K562 (cell line): Measurements from ENCODE around the gene MYLIP. TPM values are rescaled to one million over a fixed set of nuclear protein-coding genes. Genes with fewer than 3 reads are reported as not detected.

Experiments
- CEBPZ ChIP-seq: fragments of 150-350 bp; IDR thresholded peaks from 2 replicates; pipeline ENCODE4 v1.6.1; 2014; ENCODE audit warnings: low read depth, mild to moderate bottlenecking, low read length, borderline replicate concordance
- IFI16 ChIP-seq: fragments of 250-450 bp; sonication (Bioruptor Pico); IDR thresholded peaks from 2 replicates; pipeline ENCODE4 v2.1.2; 2022; ENCODE audit warnings: mild to moderate bottlenecking, inconsistent platforms
- KHSRP ChIP-seq: fragments of 450-650 bp; IDR thresholded peaks from 2 replicates; pipeline ENCODE4 v1.6.1; 2017
- NR2C2 ChIP-seq, 2 experiments: fragments of 200-800 bp in 1 of 2; sonication (Bioruptor generic) in 1 of 2; sonication (generic) in 1 of 2; formaldehyde crosslinking in 1 of 2; IDR thresholded peaks; 2 replicates each; pipeline versions ENCODE4 v1.6.1 to v1.8.0; 2016 to 2022; ENCODE audit warnings: mild to moderate bottlenecking in 1 of 2, missing compliant biosample characterization in 1 of 2, missing genetic modification characterization in 1 of 2, missing genetic modification reagents in 1 of 2
- RREB1 ChIP-seq: fragments of 250-450 bp; sonication (Bioruptor Pico); IDR thresholded peaks from 2 replicates; pipeline ENCODE4 v1.4.0; 2020
- ZBTB11 ChIP-seq, 3 experiments: fragments of 200-800 bp in 1 of 3; fragments of 250-450 bp in 1 of 3; fragments of 450-650 bp in 1 of 3; sonication (Bioruptor Pico) in 1 of 3; sonication (Bioruptor generic) in 1 of 3; formaldehyde crosslinking in 1 of 3; IDR thresholded peaks; 2 replicates each; pipeline versions ENCODE4 v1.6.1 to v1.8.0; 2016 to 2022; ENCODE audit warnings: mild to moderate bottlenecking in 2 of 3, missing genetic modification characterization in 2 of 3, missing compliant biosample characterization in 1 of 3, moderate library complexity in 1 of 3
- ZNF121 ChIP-seq: sonication (generic); formaldehyde crosslinking; conservative IDR thresholded peaks from 2 replicates; pipeline ENCODE4 v1.8.0; 2022; ENCODE audit warnings: missing genetic modification reagents
- ZNF398 ChIP-seq: fragments of 250-450 bp; sonication (Bioruptor Pico); IDR thresholded peaks from 2 replicates; pipeline ENCODE4 v1.8.0; 2021; ENCODE audit warnings: moderate library complexity, mild to moderate bottlenecking, inconsistent platforms
- ZNF766 ChIP-seq: fragments of 200-800 bp; sonication (Bioruptor generic); conservative IDR thresholded peaks from 2 replicates; pipeline ENCODE4 v1.6.1; 2016; ENCODE audit warnings: missing genetic modification characterization, missing compliant biosample characterization
- polyA plus RNA-seq, 8 experiments: library from polyadenylated mRNA; depleted of rRNA in 4 of 8; stranded (reverse) in 5 of 8; unstranded in 3 of 8; fragments of >200 nt; fragmentation: Nextera tagmentation in 2 of 8; fragmentation: Illumina TruSeq in 1 of 8; extraction: Ambion mirVana in 2 of 8; extraction: Trizol in 1 of 8; gene quantifications; 2 replicates each; pipeline versions ENCODE4 v1.2.1 to v1.2.3, GENCODE V29; 2011 to 2014; ENCODE audit warnings: inconsistent platforms in 1 of 8, missing spikeins in 1 of 8
- total RNA-seq, 7 experiments: library from RNA; depleted of rRNA in 6 of 7; stranded (reverse); fragments of >200 nt in 6 of 7; fragmentation: Illumina TruSeq in 2 of 7; extraction: Trizol in 2 of 7; gene quantifications; 2 replicates each; pipeline versions ENCODE4 v1.2.1 to v1.2.3, GENCODE V29; 2011 to 2021; ENCODE audit warnings: low replicate concordance in 1 of 7

Gene MYLIP
- total and polyA plus RNA-seq, 9 of the 15 experiments (the other 6 are each of a cell fraction or from before 2014, with no cell fraction given) = 10.8 to 43.5 (median 31.5) TPM

- peak in 1 of 3 experiments; percentile 30; a peak in 1 of 6 replicates for TF ChIP-seq ZBTB11 (CRISPR knock-in tag; IDR thresholded peaks at IDR 0.05)
- no peak for TF ChIP-seq ZNF121 (CRISPR knock-in tag)
- TF ChIP-seq ZNF398 = no peak
- no peak for TF ChIP-seq CEBPZ
- no peak for TF ChIP-seq NR2C2 (CRISPR knock-in tag; IDR thresholded peaks at IDR 0.05)
- TF ChIP-seq NR2C2 (tag; IDR thresholded peaks at IDR 0.05) = peak; percentile 75
- TF ChIP-seq ZNF766 (CRISPR knock-in tag) = peak; percentile 77; the same call in 1 of the 2 replicates
- no peak for TF ChIP-seq KHSRP
- TF ChIP-seq RREB1 (CRISPR knock-in tag) = no peak
- no peak for TF ChIP-seq IFI16 (CRISPR knock-in tag)
These were observed 1.6 kb downstream of the MYLIP start (continued) for GRCh38 chr6:16130437-16130891.
